AG08396 (cell line): ENCODE measurements around the gene CLDN14.
"Not testable (repeated sequence)": the region's sequence is repeated elsewhere in the genome, so short reads cannot be mapped to it uniquely, and the experiment has no call there.

Experiments used
- DNase-seq: peaks from one replicate; pipeline ENCODE4 v3.0.0; 2012; ENCODE audit warnings: low spot score, mixed read lengths

Gene CLDN14

DNA sequence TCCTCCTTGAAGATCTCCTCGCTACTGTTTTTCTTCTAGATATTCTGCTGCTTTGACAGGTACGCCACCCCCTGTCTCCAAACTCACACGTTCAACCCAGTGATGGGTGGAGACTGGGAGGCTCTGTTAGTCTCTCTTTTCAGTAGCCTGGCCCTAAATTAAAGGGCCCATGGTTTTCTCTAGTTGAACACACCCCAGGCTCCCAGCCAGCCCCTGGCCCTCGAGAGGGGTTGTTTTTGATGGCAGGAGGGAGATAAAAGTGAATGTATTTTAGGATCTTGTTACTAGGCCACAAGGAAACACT, 21.6 kb upstream of the CLDN14 start:
- no peak for DNase-seq

- DNase-seq = peak; percentile 63
These were observed 19.9 kb upstream of the CLDN14 start for GRCh38 chr21:36499578-36500471.

DNA sequence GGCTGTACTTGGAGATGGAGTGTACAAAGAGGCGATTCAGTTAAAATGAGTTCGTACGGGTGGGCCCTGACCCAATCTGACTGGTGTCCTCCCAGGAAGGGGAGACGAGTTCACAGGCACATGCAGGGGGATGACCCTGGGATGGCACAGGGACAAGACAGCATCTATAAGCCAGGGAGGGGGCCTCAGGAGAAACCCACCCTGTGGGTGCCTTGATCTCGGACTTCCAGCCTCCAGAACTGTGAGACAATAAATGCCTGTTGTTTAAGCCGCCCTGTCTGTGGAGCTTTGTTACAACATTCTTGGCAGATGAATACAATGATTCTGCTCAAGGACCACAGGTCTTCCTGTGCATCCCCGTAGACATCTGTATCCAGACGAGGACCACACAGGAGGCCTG, 14.6 kb upstream of the CLDN14 start:
- DNase-seq = no peak

DNA sequence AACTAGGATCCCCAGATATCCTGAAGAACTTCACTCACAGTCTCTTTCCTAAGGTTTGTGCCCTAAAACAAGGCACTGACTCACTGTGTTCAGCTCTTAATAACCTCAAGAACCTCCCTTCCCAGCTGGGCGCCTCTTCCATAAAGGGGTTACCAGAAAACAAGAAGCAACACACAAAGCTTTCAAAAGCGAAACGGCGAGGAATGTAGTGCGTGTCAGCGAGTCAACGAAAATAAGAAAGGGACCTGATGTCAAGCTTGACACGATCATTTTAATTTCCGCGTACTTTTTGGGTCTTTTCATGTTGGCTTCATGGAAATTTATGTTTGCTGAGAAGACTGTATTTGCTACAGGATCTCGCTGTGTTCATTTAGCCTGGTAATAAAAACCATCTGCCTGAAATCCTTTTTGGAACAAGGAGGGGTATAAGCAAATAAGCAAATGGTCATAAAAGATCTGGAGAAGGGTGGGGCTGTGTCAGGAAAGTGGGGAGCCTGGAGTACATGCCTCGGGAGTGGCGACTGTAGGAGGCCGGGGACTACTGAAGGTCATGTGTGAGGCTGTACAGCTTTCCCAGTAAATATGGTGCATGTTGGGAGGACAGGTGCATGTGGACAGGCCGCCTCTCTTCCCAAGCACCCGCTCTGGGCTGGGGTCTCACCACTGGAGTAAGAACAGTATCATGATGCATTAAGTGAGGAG, 11.4 kb upstream of the CLDN14 start:
- no peak for DNase-seq

DNA sequence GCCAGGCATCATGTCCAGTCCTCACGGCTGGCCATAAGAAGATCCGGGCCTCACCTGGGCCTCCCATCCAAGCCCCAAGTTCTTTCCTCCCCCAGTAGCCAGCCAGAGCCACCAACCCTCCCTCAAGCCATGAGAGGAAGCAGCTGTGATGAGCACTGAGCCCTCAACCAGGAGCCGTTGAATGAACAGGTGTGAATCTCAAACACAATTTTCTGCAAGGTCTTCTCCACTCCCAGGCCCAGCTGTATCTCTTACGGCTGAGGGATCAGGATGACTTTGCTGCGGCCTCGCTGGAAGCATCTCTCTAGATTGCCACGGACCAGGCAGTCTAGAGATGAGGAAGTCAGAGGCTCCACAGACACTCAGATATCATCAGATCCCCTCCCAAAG, 9.8 kb upstream of the CLDN14 start:
- DNase-seq = no peak

DNA sequence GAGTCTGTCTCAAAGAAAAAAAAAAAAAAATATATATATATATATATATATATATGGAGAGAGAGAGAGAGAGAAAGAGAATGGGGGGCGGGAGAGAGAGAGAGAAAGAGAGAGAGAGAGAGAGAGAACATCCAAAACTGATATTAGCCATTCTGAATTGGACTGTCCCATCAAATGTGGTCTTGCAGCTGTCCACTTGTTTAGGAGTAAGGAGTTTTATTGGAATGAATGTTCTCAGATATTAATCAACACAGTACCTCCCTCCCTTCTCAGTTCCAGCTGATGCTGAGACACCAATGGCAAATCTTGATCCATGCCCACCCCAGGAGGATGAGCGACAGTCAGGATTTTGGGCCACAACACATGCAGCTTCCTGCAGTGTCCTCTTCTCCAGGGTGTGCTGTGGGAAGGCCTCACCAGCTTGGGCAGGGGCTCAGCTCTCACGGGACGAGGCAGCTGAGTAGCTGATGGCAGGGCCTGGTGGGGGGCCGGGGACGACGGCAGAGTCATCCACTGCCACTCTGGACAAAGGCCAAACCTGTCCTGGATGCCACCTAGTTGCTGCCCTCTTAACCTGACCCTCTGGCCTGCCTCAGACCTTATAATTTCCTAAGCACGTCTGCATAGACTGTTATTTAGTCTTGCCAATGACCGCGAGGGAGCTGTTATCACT, 9.3 kb upstream of the CLDN14 start:
- DNase-seq = no peak

DNA sequence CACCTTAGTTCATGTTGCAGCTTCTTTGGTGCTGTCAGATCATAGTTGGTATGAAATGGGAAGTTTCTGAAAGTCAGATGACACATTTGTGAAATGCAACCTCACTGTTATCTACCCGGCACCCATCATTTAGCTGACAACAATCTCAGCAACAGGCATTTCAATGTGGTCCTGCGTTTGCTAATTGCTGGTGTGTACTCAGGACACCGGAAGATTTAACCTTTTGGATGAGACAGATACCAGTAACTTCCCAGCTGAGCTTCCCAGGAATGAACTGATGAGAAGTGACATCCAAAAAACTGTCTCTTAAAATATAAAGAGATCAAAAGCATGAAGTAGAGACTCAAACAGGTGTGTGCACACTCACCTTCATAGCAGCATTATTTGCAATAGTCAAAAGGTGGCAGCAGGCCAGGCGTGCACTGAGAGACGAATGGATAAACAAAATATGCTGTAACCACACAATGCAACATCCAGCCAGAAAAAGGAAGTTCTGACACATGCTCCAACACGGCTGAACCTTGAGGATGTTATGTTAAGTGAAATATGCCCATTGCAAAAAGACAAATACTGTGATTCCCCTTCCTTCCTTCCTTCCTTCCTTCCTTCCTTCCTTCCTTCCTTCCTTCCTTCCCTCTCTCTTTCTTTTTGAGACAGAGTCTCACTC, 7.9 kb upstream of the CLDN14 start:
- DNase-seq = no peak

DNA sequence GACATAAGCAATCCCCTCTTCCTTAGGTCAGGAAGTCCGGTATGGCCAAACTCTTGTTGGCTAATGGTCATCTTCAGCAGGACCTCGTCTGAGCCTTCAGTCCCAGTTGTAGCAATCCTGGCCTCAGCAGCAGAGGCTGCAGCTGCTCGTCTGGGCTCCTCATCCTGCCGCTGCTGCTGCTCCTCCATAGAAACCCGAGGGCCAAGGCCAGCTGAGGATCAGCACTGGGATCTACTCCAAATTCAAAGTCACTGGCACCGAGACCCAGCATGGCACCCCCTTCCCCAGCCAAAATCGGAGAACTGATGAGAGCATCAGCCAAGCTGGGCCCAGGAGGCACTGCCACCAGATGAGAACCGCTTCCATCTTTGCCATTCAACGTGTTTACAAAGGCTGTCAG, 6.3 kb upstream of the CLDN14 start:
- no peak for DNase-seq

DNA sequence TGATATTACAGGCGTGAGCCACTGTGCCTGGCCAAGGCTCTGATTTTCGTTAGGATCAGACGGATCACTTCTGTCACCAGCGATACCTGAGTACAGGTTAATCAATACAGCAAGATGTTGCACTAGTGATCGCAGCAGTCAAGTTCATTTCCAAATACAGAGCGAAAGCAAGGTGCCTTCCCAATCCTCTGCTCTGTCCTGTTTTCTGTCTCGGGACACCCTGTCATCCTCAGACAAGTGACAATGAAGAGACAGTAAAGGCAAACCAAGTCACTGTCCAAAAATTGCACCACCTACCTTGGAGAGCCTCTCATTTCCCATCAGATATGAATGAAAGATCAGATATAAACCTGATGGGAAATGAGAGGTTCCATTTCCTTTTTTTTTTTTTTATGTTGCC, 5.6 kb upstream of the CLDN14 start:
- no peak for DNase-seq

- no peak for DNase-seq
These were observed 3.2 kb upstream of the CLDN14 start for GRCh38 chr21:36483095-36483494.

GRCh38 chr21:36482673-36483072, 2.8 kb upstream of the CLDN14 start:
- DNase-seq = no peak

DNA sequence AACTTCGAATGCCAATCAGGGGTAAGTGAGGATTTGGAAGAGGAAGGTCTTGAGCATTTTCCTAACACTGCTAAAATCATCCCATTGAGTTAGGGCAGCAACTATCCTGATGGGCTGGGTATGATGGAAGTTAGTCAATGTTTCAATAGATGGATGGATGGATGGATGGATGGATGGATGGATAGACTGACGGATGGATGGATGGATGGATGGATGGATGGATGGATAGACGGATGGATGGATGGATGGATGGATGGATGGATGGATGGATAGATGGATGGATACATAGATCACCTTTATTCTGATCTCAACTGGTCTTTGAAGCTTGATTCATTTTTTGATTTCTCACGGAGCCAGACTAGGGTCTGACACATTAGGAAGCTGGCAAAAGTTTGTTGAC, 2.3 kb upstream of the CLDN14 start:
- DNase-seq = no peak

GRCh38 chr21:36481639-36482038, 1.7 kb upstream of the CLDN14 start:
- no peak for DNase-seq

DNA sequence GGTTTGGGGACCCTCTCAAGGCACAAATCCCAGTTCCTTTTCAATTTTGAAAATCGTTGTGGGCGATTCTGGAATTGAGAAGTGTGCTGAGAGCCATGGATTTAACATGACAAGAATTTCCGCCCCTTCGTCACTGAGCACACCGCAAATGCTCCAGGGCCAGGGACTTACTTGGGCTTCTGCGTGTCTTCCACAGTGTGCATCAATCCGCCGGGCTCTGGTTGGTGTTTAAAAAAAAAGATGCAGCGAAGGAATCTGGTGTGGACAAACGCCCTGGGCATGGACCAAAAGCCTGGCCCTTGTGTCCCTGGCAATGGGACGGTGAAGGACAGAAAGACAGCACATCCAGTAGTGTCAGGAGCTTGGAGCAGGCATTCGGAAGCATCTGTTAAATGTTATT, 696 bp upstream of the CLDN14 start:
- no peak for DNase-seq

- no peak for DNase-seq
These were observed 981 bp downstream of the CLDN14 start for GRCh38 chr21:36478941-36479340.

GRCh38 chr21:36478207-36478701, 1.7 kb downstream of the CLDN14 start:
- DNase-seq = peak; percentile 69

DNA sequence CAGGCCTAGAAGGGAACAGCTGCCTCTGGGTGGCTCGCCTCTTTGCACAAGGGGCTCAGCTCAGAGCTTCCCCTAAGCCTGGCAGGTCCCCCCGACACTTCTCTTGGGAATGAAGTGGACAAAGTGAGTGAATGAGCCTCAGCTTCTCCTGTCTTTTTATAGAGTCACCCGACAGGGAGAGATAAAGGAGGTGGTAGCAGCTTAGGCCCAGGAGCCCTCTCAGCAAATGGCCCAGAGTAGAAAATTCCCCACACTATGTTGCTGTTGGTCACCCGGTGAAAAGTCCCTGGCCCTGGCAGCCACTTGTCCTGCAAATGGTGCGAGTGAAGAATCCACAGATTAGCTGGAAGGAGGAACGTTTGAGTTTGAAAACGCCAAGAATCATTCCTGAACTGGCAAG, 2.4 kb downstream of the CLDN14 start:
- DNase-seq = no peak

- no peak for DNase-seq
These were observed 2.9 kb downstream of the CLDN14 start for GRCh38 chr21:36477001-36477400.

- DNase-seq = not testable (repeated sequence)
These were observed 3.4 kb downstream of the CLDN14 start for GRCh38 chr21:36476541-36476940.

DNA sequence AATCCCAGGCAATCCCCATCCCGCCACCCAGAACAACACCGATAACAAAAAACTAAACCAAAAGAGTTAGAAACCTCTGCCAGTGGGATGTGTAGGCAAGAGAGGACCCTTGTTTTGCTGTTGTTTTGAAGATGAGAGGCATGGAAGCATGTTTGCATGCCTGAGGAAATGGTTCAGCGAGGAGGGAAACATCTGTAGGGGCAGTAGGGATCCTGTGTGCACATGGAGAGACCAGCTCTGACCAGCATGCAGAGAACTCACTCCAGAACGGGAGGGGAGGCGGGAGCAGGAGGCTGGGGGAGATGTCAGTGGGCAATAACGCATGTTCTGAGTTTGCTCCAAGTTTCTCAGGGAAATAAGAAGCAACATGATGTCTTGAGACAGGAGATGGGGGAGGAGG, 5.3 kb downstream of the CLDN14 start:
- no peak for DNase-seq

- no peak for DNase-seq
These were observed 6.7 kb downstream of the CLDN14 start for GRCh38 chr21:36473203-36473602.

GRCh38 chr21:36472377-36472776, 7.5 kb downstream of the CLDN14 start:
- DNase-seq = no peak
